ENCODE measurements around the gene DHRS7. TPM values are rescaled to one million over a fixed set of nuclear protein-coding genes. Genes with fewer than 3 reads are reported as not detected.

Gene DHRS7
- total and polyA plus RNA-seq, 9 of the 15 experiments (the other 6 are each of a cell fraction or from before 2014, with no cell fraction given): 10.2 to 20.1 (median 15.7) TPM

DNA sequence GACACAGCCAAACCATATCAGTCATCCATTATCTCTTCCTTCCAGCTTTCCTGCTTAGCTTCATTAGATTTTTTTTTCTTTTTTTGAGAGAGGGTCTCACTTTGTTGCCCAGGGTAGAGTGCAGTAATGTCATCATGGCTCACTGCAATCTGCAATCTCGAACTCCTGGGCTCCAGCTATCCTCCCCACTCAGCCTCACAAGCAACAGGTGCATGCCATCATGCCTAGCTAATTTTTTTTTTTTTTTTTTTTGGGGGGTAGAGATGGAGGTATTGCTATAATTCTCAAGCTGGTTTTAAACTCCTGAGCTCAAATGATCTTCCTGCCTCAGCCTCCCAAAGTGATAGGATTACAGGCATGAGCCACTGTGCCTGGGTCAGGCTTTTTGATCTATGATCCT is 45.5 kb upstream of the DHRS7 start:
- intact Hi-C loops (cut with micrococcal nuclease) (no loop called here), in situ Hi-C loops (cut with MboI) (no loop called here)
- FAIRE-seq: no peak
- ChIA-PET CTCF (ENCODE audit: low intra/inter-chr PET ratio) (no interaction called here), POLR2A (no interaction called here)
- no peaks in the 10 kb centered on the region for H4K20me1 ChIP-seq (replicated peaks; ENCODE audit: control insufficient read depth, insufficient read depth, low read length)
- H3K9ac ChIP-seq (ENCODE audit: insufficient read depth in 1 of 2, low read depth in 2 of 2, low read length in 2 of 2): no peak overlapping the region
- H2AFZ ChIP-seq (ENCODE audit: low read depth, low read length): no peak overlapping the region
- no peak overlapping the region for H3K4me2 ChIP-seq (ENCODE audit: insufficient read depth, low read length)
- no peaks in the 10 kb centered on the region for H3K36me3 ChIP-seq (ENCODE audit: control insufficient read depth, insufficient read depth, low read length)
- no peaks in the 10 kb centered on the region for H3K27me3 ChIP-seq (ENCODE audit: control insufficient read depth in 2 of 2, insufficient read depth in 2 of 2, low read length in 2 of 2)
- no peaks in the 10 kb centered on the region for H3K4me1 ChIP-seq (replicated peaks in 1 of 2; ENCODE audit: control insufficient read depth in 2 of 2, insufficient read depth in 2 of 2, low read length in 2 of 2)
- TF ChIP-seq PHB (CRISPR knock-in tag; IDR thresholded peaks at IDR 0.05) (no peak), ZNF253 (CRISPR knock-in tag; conservative IDR thresholded peaks at IDR 0.05) (no peak)
- BruUV-seq (replicated peaks): no TSS peak
- H3K9me3 ChIP-seq (replicated peaks; ENCODE audit: control insufficient read depth, insufficient read depth, low read depth, low read length): no peaks in the 10 kb centered on the region
- no peak overlapping the region for H3K4me3 ChIP-seq
- H3K27ac ChIP-seq (ENCODE audit: extremely low read depth, low read depth, low read length): no peak overlapping the region
- no peaks in the 10 kb centered on the region for H3K9me1 ChIP-seq (ENCODE audit: control insufficient read depth, insufficient read depth, low read length)
- no CpG with 5 or more reads among the region's 1 CpG for WGBS (ENCODE audit: insufficient coverage, low coverage, missing lambda C conversion rate)
- no peak for DNase-seq (ENCODE audit: extremely low read depth in 1 of 4, low spot score in 3 of 4)
- no peaks in the 10 kb centered on the region for H3K79me2 ChIP-seq (ENCODE audit: control insufficient read depth, insufficient read depth, low read length)
- ATAC-seq: no peak

DNA sequence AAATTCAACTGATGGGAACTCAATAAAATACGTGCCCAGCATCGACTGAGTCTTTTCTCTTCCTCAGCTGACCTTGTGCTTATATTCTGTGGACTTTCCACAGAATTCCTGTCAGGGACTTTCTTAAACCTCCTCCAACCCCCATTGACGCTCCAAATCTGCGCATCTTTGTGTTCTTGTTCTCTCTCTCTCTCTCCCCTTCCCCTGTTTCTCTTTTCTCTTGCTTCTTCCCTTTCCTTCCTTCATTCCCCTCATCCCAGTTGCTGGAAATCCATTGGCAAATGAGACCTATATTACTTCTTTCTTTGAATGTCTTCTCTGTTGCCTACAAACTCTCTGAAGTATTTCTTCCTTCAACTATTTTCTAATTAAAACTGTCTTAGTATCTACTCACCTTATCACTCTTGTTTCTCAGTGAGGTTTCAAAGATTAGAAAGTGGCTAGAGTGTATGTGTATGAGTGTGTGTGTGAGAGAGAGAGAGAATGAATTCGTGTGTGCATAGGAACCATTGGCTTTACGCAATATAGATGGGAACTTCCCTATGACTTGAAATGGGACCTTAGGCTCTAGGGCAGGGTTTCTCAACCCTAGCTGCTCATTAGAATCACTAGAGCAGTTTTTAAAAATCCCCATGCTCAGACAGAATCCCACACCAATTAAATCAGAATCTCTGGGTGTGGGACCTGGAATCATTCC is 41.8 kb upstream of the DHRS7 start:
- ChIA-PET POLR2A (interaction anchor here (0.6 kb wide), 1 partner anchor 38 kb away, joined by 4 read pairs; no protein-coding TSS in a partner anchor), CTCF (ENCODE audit: low intra/inter-chr PET ratio) (interaction anchor here (0.7 kb wide), 1 partner anchor 350 kb away, joined by 3 read pairs; no protein-coding TSS in a partner anchor)
- no peak overlapping the region for H3K4me3 ChIP-seq
- in situ Hi-C loops (cut with MboI): loop anchor here (10.0 kb wide), 1 partner anchor 128 kb away; no protein-coding TSS in a partner anchor
- intact Hi-C loops (cut with micrococcal nuclease): no loop called here
- H3K27me3 ChIP-seq (ENCODE audit: control insufficient read depth in 2 of 2, insufficient read depth in 2 of 2, low read length in 2 of 2): no peaks in the 10 kb centered on the region
- no peaks in the 10 kb centered on the region for H3K9me3 ChIP-seq (replicated peaks; ENCODE audit: control insufficient read depth, insufficient read depth, low read depth, low read length)
- no peak overlapping the region for H3K9ac ChIP-seq (ENCODE audit: insufficient read depth in 1 of 2, low read depth in 2 of 2, low read length in 2 of 2)
- no TSS peak for BruUV-seq (replicated peaks)
- H3K27ac ChIP-seq (ENCODE audit: extremely low read depth, low read depth, low read length): no peak overlapping the region
- WGBS (ENCODE audit: insufficient coverage, low coverage, missing lambda C conversion rate): 26% methylated on average over 5 of the region's 6 CpGs
- FAIRE-seq: no peak
- no peak for DNase-seq (ENCODE audit: extremely low read depth in 1 of 4, low spot score in 3 of 4)
- H3K9me1 ChIP-seq (ENCODE audit: control insufficient read depth, insufficient read depth, low read length): no peaks in the 10 kb centered on the region
- no peak overlapping the region for H3K4me2 ChIP-seq (ENCODE audit: insufficient read depth, low read length)
- no peaks in the 10 kb centered on the region for H3K79me2 ChIP-seq (ENCODE audit: control insufficient read depth, insufficient read depth, low read length)
- H3K36me3 ChIP-seq (ENCODE audit: control insufficient read depth, insufficient read depth, low read length): no peaks in the 10 kb centered on the region
- no peaks in the 10 kb centered on the region for H4K20me1 ChIP-seq (replicated peaks; ENCODE audit: control insufficient read depth, insufficient read depth, low read length)
- H2AFZ ChIP-seq (ENCODE audit: low read depth, low read length): 0 out of 2 replicates have a peak overlapping the region, but pooled peaks have one; percentile 19
- no peak for ATAC-seq
- H3K4me1 ChIP-seq (replicated peaks in 1 of 2; ENCODE audit: control insufficient read depth in 2 of 2, insufficient read depth in 2 of 2, low read length in 2 of 2): no peaks in the 10 kb centered on the region
- no peak for TF ChIP-seq PKNOX1 (IDR thresholded peaks at IDR 0.05)
- TF ChIP-seq RBBP5 (IDR thresholded peaks at IDR 0.05; ENCODE audit: borderline replicate concordance, insufficient read depth, low read length, poor library complexity, severe bottlenecking): no peak
- no peak for TF ChIP-seq SMAD4 (CRISPR knock-in tag; conservative IDR thresholded peaks at IDR 0.05)
- no peak for TF ChIP-seq SREBF1 (IDR thresholded peaks at IDR 0.05; ENCODE audit: borderline replicate concordance, low read depth, low read length)
- TF ChIP-seq BCL6 (CRISPR knock-in tag; IDR thresholded peaks at IDR 0.05): no peak
- TF ChIP-seq MLX (CRISPR knock-in tag; conservative IDR thresholded peaks at IDR 0.05): no peak
- no peak for TF ChIP-seq TAF7 (tag; IDR thresholded peaks at IDR 0.05)
- no peak for TF ChIP-seq CAMTA2 (CRISPR knock-in tag; conservative IDR thresholded peaks at IDR 0.05)
- no peak for TF ChIP-seq ARID2 (IDR thresholded peaks at IDR 0.05)
- TF ChIP-seq ZNF76 (CRISPR knock-in tag; IDR thresholded peaks at IDR 0.05; ENCODE audit: borderline replicate concordance): no peak
- TF ChIP-seq JUND (IDR thresholded peaks at IDR 0.05; ENCODE audit: borderline replicate concordance, low read depth, low read length): no peak
- no peak for TF ChIP-seq JUND (tag; IDR thresholded peaks at IDR 0.05; ENCODE audit: borderline replicate concordance, low read depth, low read length)
- TF ChIP-seq ZFP36 (IDR thresholded peaks at IDR 0.05; ENCODE audit: low read depth, low read length, partially characterized antibody): no peak
- TF ChIP-seq POLR2A (conservative IDR thresholded peaks at IDR 0.05): no peak
